ENCODE results near the gene EDARADD. TPM values are rescaled to one million over a fixed set of nuclear protein-coding genes. Genes with fewer than 3 reads are reported as not detected.

EDARADD gene
- total and polyA plus RNA-seq, 2 of the 13 experiments (the other 11 are each of a cell fraction or from before 2014, with no cell fraction given): 0.03 TPM; not detected in 1

DNA sequence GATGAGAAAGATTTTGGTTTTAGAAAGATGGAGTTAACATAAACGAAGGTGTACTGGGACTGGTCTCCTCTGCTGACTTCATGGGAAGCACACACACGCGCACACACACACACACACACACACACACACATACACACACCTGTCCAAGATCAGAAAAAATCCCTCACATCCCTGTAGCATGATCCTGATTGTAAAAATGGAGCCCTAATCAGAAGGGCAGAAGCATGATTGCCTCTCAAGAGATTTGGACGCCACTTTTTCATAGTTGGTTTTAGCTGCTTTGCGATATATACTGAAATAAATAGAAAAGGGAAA lies 73.2 kb downstream of the EDARADD start:
- no TSS peak for BruUV-seq (replicated peaks)
- intact Hi-C loops (cut with micrococcal nuclease; ENCODE audit: unreplicated experiment) (no loop called here), in situ Hi-C loops (cut with HindIII; ENCODE audit: extremely low pct_ligation_motif_present, low pct_unique_long_range_greater_than_20kb) (no loop called here)
- Histone ChIP-seq H3K4me3 (replicated peaks in 1 of 3; ENCODE audit: insufficient read depth in 1 of 3, low read depth in 2 of 3, low read length in 3 of 3) (no peak overlapping the region), H3K9ac (ENCODE audit: insufficient read depth, low read depth, low read length) (no peak overlapping the region), H3K27me3 (ENCODE audit: control insufficient read depth in 1 of 2, insufficient read depth in 2 of 2, low read length in 2 of 2) (no peaks in the 10 kb centered on the region), H3K4me2 (ENCODE audit: low read depth, low read length) (no peak overlapping the region), H3K4me1 (ENCODE audit: insufficient read depth, low read length) (no peaks in the 10 kb centered on the region), H3K27ac (ENCODE audit: extremely low read length, insufficient read depth, low read length) (no peak overlapping the region), H3K79me2 (ENCODE audit: insufficient read depth, low read length) (no peaks in the 10 kb centered on the region), H4K20me1 (ENCODE audit: insufficient read depth, low read length) (no peaks in the 10 kb centered on the region), H2AFZ (ENCODE audit: low read length) (no peak overlapping the region), H3K9me3 (ENCODE audit: low read length) (no peaks in the 10 kb centered on the region), H3K36me3 (replicated peaks in 1 of 2; ENCODE audit: control insufficient read depth in 1 of 2, insufficient read depth in 2 of 2, low read length in 2 of 2) (no peaks in the 10 kb centered on the region)
- DNase-seq (ENCODE audit: low spot score): no peak
- ChIA-PET CTCF (ENCODE audit: low intra/inter-chr PET ratio, low total read pairs) (no interaction called here), POLR2A (no interaction called here)
- FAIRE-seq: no peak
- WGBS (ENCODE audit: low lambda C conversion rate): 67% methylated on average over 5 of the region's 5 CpGs
- ATAC-seq: no peak
- TF ChIP-seq CHCHD3 (CRISPR knock-in tag; IDR thresholded peaks at IDR 0.05) (no peak), NCOA1 (CRISPR knock-in tag; IDR thresholded peaks at IDR 0.05) (no peak), MNT (IDR thresholded peaks at IDR 0.05) (no peak), ZFP1 (CRISPR knock-in tag; IDR thresholded peaks at IDR 0.05) (no peak), NR2F2 (IDR thresholded peaks at IDR 0.05; ENCODE audit: borderline replicate concordance, low read depth) (no peak), ZFP36L1 (CRISPR knock-in tag; IDR thresholded peaks at IDR 0.05) (no peak), ZBTB33 (CRISPR knock-in tag; IDR thresholded peaks at IDR 0.05) (no peak), HNRNPH1 (optimal IDR thresholded peaks at IDR 0.05; ENCODE audit: low read depth, low read length) (no peak), ATF7 (IDR thresholded peaks at IDR 0.05) (no peak), ATF7 (CRISPR knock-in tag; IDR thresholded peaks at IDR 0.05) (no peak), ZNF781 (CRISPR knock-in tag; IDR thresholded peaks at IDR 0.05; ENCODE audit: borderline replicate concordance, not compliant biosample characterization) (no peak), HMG20A (CRISPR knock-in tag; IDR thresholded peaks at IDR 0.05; ENCODE audit: borderline replicate concordance) (no peak), KLF9 (CRISPR knock-in tag; IDR thresholded peaks at IDR 0.05; ENCODE audit: low read depth) (no peak)
- TF ChIP-seq, protein P1, sequence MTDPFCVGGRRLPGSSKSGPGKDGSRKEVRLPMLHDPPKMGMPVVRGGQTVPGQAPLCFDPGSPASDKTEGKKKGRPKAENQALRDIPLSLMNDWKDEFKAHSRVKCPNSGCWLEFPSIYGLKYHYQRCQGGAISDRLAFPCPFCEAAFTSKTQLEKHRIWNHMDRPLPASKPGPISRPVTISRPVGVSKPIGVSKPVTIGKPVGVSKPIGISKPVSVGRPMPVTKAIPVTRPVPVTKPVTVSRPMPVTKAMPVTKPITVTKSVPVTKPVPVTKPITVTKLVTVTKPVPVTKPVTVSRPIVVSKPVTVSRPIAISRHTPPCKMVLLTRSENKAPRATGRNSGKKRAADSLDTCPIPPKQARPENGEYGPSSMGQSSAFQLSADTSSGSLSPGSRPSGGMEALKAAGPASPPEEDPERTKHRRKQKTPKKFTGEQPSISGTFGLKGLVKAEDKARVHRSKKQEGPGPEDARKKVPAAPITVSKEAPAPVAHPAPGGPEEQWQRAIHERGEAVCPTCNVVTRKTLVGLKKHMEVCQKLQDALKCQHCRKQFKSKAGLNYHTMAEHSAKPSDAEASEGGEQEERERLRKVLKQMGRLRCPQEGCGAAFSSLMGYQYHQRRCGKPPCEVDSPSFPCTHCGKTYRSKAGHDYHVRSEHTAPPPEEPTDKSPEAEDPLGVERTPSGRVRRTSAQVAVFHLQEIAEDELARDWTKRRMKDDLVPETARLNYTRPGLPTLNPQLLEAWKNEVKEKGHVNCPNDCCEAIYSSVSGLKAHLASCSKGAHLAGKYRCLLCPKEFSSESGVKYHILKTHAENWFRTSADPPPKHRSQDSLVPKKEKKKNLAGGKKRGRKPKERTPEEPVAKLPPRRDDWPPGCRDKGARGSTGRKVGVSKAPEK (CRISPR knock-in tag; IDR thresholded peaks at IDR 0.05; ENCODE audit: borderline replicate concordance): no peak
- TF ChIP-seq, protein P2, sequence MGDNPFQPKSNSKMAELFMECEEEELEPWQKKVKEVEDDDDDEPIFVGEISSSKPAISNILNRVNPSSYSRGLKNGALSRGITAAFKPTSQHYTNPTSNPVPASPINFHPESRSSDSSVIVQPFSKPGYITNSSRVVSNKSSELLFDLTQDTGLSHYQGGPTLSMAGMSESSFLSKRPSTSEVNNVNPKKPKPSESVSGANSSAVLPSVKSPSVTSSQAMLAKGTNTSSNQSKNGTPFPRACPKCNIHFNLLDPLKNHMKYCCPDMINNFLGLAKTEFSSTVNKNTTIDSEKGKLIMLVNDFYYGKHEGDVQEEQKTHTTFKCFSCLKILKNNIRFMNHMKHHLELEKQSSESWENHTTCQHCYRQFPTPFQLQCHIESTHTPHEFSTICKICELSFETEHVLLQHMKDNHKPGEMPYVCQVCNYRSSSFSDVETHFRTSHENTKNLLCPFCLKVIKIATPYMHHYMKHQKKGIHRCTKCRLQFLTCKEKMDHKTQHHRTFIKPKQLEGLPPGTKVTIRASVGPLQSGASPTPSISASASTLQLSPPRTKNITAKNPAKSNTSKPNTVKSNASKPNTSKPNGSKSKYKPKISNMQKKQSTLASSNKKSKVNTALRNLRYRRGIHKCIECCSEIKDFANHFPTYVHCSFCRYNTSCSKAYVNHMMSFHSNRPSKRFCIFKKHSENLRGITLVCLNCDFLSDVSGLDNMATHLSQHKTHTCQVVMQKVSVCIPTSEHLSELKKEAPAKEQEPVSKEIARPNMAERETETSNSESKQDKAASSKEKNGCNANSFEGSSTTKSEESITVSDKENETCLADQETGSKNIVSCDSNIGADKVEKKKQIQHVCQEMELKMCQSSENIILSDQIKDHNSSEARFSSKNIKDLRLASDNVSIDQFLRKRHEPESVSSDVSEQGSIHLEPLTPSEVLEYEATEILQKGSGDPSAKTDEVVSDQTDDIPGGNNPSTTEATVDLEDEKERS (CRISPR knock-in tag; IDR thresholded peaks at IDR 0.05): no peak

Measured in HepG2 (cell line).